ENCODE data around the gene TRIO.

TRIO gene

GRCh38 chr5:14488709-14489108 is 345.6 kb downstream of the TRIO start:
- DNase-seq (ENCODE audit: low read depth): no peak

GRCh38 chr5:14489643-14490042 is 346.5 kb downstream of the TRIO start:
- no peak for DNase-seq (ENCODE audit: low read depth)

GRCh38 chr5:14490309-14490711 is 347.2 kb downstream of the TRIO start:
- no peak for DNase-seq (ENCODE audit: low read depth)

DNA sequence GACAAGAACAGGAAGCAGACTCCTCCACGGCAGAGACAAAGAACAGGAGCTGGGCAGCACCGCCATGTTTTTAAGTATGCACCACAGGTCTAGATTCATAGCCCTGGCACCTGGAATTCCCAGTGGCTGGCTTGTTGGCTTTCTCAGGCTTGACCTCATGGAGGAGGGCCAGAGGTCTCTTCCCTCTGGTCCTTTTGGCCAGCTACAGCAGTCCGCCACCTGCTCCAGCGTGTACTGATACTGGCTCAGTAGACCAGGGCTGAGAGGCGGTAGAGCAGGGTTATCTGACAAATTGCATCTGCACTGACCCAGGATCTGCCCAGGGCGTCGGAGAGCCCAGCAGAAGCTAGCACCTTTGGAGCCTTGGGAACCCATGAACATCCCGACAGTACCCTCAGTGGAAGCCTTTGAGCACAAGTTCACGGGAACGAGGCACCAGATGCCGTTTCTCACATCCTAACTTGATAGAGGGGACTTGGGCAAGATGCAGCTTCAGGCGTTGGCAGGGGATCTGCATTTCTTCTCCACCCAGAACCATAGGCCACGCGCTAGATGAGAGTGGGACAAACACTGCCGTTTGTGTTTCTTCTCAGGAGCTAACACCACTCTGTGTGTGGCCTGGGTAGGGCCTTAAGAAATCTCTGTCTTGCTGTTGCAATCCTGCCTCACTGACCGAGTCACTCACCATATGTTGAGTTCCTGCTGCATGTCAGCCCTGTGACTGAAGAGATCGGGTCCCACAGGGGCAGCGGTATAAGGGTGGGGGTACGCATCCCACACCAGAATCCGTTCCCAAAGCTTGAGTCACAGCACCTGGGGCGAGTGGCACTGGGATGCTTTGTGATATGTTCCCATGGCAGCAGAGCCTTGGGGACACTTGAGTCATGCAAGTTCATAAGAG is 348.1 kb downstream of the TRIO start:
- DNase-seq (ENCODE audit: low read depth): no peak

DNA sequence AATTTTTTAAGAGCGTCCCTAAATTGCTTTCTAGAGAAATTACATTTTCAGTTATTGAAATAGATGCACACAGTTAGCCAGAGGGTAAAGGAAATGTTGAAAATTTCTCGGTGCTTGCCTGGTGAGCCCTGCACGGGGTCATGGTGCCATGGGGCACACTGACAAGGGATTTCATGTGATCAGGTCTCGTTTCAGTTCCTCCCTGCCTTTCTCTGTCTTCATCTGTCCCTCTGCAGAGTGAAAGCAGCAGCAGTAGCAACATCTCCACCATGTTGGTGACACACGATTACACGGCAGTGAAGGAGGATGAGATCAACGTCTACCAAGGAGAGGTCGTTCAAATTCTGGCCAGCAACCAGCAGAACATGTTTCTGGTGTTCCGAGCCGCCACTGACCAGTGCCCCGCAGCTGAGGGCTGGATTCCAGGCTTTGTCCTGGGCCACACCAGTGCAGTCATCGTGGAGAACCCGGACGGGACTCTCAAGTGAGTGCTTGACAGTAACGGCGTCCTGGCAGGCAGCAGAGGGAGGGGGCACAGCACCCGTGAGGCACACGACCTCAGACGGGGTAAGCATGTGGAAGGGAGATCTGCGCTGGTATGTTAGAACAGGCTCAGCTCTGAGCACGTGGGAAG is 349.3 kb downstream of the TRIO start:
- DNase-seq (ENCODE audit: low read depth): no peak

DNA sequence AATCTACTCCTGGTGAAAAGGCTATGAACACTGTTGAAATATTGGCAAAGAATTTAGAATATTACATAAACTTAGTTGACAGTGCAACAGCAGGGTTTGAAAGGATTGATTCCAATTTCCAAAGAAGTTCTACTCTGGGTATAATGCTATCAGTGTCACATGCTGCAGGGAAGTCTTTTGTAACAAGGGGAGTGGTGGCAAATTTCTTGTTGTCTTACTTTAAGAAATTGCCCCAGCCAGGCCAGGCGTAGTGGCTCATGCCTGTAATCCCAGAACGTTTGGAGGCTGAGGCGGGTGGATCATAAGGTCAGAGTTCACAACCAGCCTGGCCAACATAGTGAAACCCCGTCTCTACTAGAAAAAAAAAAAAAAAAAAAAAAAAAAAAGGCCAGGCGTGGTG is 352.2 kb downstream of the TRIO start:
- no peak for DNase-seq (ENCODE audit: low read depth)

GRCh38 chr5:14497311-14497710 is 354.2 kb downstream of the TRIO start:
- no peak for DNase-seq (ENCODE audit: low read depth)

GRCh38 chr5:14501353-14502293 is 358.5 kb downstream of the TRIO start:
- DNase-seq (ENCODE audit: low read depth): no peak

DNA sequence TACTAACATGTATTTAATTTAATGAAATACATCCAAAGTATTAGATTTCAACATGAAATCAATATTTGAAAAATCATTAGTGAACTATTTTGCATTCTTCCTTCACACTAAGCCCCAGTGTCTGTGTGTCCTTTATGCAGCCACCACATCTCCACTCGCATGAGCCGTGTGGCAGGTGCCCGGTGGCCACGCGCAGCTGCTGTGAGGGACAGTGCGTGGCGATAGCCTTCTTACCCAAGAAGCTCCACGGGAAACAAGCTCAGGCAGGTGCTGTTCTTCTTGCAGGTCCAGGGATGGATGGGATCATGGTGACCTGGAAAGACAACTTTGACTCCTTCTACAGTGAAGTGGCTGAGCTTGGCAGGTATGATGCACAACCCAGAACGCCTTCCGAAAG is 359.1 kb downstream of the TRIO start:
- DNase-seq (ENCODE audit: low read depth): no peak

GRCh38 chr5:14503017-14503680 is 360.0 kb downstream of the TRIO start:
- DNase-seq (ENCODE audit: low read depth): no peak

- no peak for DNase-seq (ENCODE audit: low read depth)
Measured at GRCh38 chr5:14503681-14504331, 360.7 kb downstream of the TRIO start.

GRCh38 chr5:14504332-14504727 is 361.2 kb downstream of the TRIO start:
- no peak for DNase-seq (ENCODE audit: low read depth)

- DNase-seq (ENCODE audit: low read depth): no peak
Measured at GRCh38 chr5:14504816-14505215, 361.7 kb downstream of the TRIO start.

DNA sequence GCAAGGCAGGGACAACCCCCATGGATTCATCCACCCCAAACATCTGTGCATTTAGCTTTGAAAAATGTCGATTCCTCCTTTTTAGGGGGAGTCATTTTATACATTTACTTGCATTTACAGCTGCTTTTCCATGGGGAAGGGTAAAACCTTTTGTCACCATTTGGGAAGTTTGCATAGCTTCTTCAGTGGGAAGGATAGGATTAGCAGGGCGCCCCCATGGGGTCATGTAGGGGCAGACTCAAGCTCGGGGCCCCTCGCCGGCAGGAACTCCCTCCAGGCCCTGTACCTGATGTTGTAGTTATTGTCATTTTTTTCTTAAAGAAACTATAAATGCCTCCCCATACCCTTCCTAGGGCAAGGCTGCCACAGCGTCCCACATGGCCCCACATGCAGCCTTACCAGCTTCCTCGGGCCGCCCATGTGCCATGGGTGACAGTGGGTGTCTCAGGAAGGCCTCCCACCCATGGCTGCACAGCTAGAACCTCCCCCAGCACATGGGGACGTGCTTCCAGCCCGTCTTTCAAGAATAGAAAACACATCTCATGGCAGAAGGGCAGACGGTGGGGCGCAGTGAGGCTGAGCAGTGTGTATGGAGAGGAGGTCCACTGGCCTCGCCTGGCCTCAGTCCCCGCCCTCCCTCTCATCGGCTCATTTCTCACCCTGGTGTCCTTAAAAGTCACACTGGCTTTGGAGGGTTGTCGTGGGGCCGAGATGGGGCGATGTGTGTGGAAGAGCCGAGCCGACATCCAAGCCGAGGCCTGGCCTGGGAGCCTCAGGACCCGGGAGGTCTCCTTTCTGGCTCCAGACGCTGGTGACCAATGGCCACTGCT is 362.4 kb downstream of the TRIO start:
- no peak for DNase-seq (ENCODE audit: low read depth)

- DNase-seq (ENCODE audit: low read depth): no peak
Measured at GRCh38 chr5:14506140-14506538, 363.0 kb downstream of the TRIO start.

DNA sequence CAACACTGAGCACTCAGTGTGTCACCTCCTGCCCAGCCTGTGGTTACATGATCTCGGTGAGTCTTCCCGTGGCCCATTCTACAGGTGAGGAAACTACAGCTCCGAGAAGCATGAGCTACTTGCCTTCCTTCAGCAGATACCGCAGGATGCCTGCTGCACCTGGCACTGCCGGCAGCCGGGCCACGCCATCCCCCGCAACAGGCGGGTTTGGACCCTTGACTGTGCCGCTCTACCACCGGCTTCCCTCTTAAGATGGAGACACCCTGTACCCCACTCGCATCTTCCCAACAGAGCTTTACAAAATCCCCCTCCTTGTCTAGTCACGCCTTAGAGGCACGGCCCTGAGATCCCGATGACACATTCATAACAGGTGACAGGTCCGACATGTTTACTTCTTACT is 363.5 kb downstream of the TRIO start:
- DNase-seq (ENCODE audit: low read depth): no peak

- no peak for DNase-seq (ENCODE audit: low read depth)
Measured at GRCh38 chr5:14507156-14507941, 364.2 kb downstream of the TRIO start.

GRCh38 chr5:14508046-14508445 is 364.9 kb downstream of the TRIO start:
- no peak for DNase-seq (ENCODE audit: low read depth)

DNA sequence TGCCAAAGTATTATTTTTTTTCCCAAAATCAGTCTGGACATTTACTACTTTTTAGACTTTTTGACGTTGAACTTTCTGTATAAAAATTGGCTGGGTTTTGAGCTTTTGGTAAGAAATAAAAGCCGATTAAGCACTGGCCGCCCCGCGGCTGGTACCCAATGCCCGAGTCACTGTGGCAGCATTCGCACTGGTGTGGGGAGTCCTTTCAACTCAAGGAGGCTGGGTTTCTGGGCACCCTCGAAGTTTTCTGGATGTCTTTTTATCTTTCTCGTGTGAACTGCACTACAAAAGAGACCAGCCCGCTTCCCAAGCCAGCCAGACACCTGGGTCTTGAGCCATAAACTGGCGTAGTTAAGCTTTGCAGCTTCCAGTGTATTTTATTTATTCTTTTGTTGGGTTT is 366.4 kb downstream of the TRIO start:
- DNase-seq (ENCODE audit: low read depth): no peak

Data from stimulated activated CD8-positive, alpha-beta memory T cell treated with anti-CD3 and anti-CD28 coated beads, Interleukin-4, amount 100 ng/mL, for 24 hours (primary cell).